ENCODE measurements around the gene IDH2. TPM values are rescaled to one million over a fixed set of nuclear protein-coding genes. Genes with fewer than 3 reads are reported as not detected.

Gene IDH2
- polyA plus RNA-seq, 1 donor from 2014 or later = 84.7 TPM

- Histone ChIP-seq H2AFZ (ENCODE audit: low read depth, low read length) (no peak overlapping the region), H4K20me1 (ENCODE audit: insufficient read depth) (no peaks in the 10 kb centered on the region), H3K9me2 (ENCODE audit: insufficient read depth, low read length) (no peaks in the 10 kb centered on the region), H3K79me2 (replicated peaks; ENCODE audit: insufficient read depth, low read length) (no peaks in the 10 kb centered on the region), H3K9me3 (ENCODE audit: low read length) (no peaks in the 10 kb centered on the region), H3K9ac (ENCODE audit: low read length) (no peak overlapping the region), H3K4me3 (ENCODE audit: low read length) (no peak overlapping the region), H3K36me3 (ENCODE audit: insufficient read depth, low read length) (no peaks in the 10 kb centered on the region), H3K27ac (ENCODE audit: low read length) (no peak overlapping the region), H3F3A (ENCODE audit: insufficient read depth, low read length, poor library complexity, severe bottlenecking) (no peaks in the 10 kb centered on the region), H3K27me3 (ENCODE audit: insufficient read depth, low read depth, low read length) (no peaks in the 10 kb centered on the region), H3K4me2 (ENCODE audit: low read length) (no peak overlapping the region)
- TF ChIP-seq CTCF (IDR thresholded peaks at IDR 0.05; ENCODE audit: poor library complexity, severe bottlenecking) = no peak
Measured at GRCh38 chr15:90076716-90077115, 25.6 kb downstream of the IDH2 start.

GRCh38 chr15:90075420-90076289 lies 26.6 kb downstream of the IDH2 start:
- H3K9ac ChIP-seq (ENCODE audit: low read length) = no peak overlapping the region
- no peaks in the 10 kb centered on the region for H3K9me2 ChIP-seq (ENCODE audit: insufficient read depth, low read length)
- no peaks in the 10 kb centered on the region for H3K27me3 ChIP-seq (ENCODE audit: insufficient read depth, low read depth, low read length)
- H3K4me2 ChIP-seq (ENCODE audit: low read length) = no peak overlapping the region
- H3K27ac ChIP-seq (ENCODE audit: low read length) = no peak overlapping the region
- no peaks in the 10 kb centered on the region for H3K9me3 ChIP-seq (ENCODE audit: low read length)
- no peaks in the 10 kb centered on the region for H3K36me3 ChIP-seq (ENCODE audit: insufficient read depth, low read length)
- H3F3A ChIP-seq (ENCODE audit: insufficient read depth, low read length, poor library complexity, severe bottlenecking) = no peaks in the 10 kb centered on the region
- no peak overlapping the region for H2AFZ ChIP-seq (ENCODE audit: low read depth, low read length)
- H3K79me2 ChIP-seq (replicated peaks; ENCODE audit: insufficient read depth, low read length) = no peaks in the 10 kb centered on the region
- H3K4me3 ChIP-seq (ENCODE audit: low read length) = no peak overlapping the region
- H4K20me1 ChIP-seq (ENCODE audit: insufficient read depth) = no peaks in the 10 kb centered on the region
- no peak for TF ChIP-seq REST (IDR thresholded peaks at IDR 0.05; ENCODE audit: borderline replicate concordance)

GRCh38 chr15:90074916-90075315 lies 27.4 kb downstream of the IDH2 start:
- H3K4me2 ChIP-seq (ENCODE audit: low read length) = no peak overlapping the region
- no peak overlapping the region for H3K4me3 ChIP-seq (ENCODE audit: low read length)
- no peak overlapping the region for H2AFZ ChIP-seq (ENCODE audit: low read depth, low read length)
- H3K27me3 ChIP-seq (ENCODE audit: insufficient read depth, low read depth, low read length) = no peaks in the 10 kb centered on the region
- no peaks in the 10 kb centered on the region for H3K79me2 ChIP-seq (replicated peaks; ENCODE audit: insufficient read depth, low read length)
- H3K27ac ChIP-seq (ENCODE audit: low read length) = no peak overlapping the region
- H3K9ac ChIP-seq (ENCODE audit: low read length) = no peak overlapping the region
- no peaks in the 10 kb centered on the region for H3K36me3 ChIP-seq (ENCODE audit: insufficient read depth, low read length)
- no peaks in the 10 kb centered on the region for H3F3A ChIP-seq (ENCODE audit: insufficient read depth, low read length, poor library complexity, severe bottlenecking)
- TF ChIP-seq RAD21 (conservative IDR thresholded peaks at IDR 0.05) (no peak), REST (IDR thresholded peaks at IDR 0.05; ENCODE audit: borderline replicate concordance) (no peak), SMC3 (conservative IDR thresholded peaks at IDR 0.05; ENCODE audit: poor library complexity) (no peak), EP300 (conservative IDR thresholded peaks at IDR 0.05; ENCODE audit: poor library complexity, severe bottlenecking) (no peak), CTCF (IDR thresholded peaks at IDR 0.05; ENCODE audit: poor library complexity, severe bottlenecking) (no peak)
- no peaks in the 10 kb centered on the region for H3K9me3 ChIP-seq (ENCODE audit: low read length)
- no peaks in the 10 kb centered on the region for H3K9me2 ChIP-seq (ENCODE audit: insufficient read depth, low read length)
- no peaks in the 10 kb centered on the region for H4K20me1 ChIP-seq (ENCODE audit: insufficient read depth)

All from neural cell (in vitro differentiated cells).